Suppressor macrophage treated with lipopolysaccharide for 4 hours (primary cell): Measurements from ENCODE around the gene STIM2.

Experiments
- DNase-seq: peaks from one replicate; pipeline ENCODE4 v3.0.0-alpha.2; 2020

Gene STIM2

GRCh38 chr4:26907731-26908599 lies 47.3 kb downstream of the STIM2 start:
- no peak for DNase-seq

GRCh38 chr4:26909369-26909768 lies 48.7 kb downstream of the STIM2 start:
- no peak for DNase-seq

GRCh38 chr4:26911254-26911653 lies 50.6 kb downstream of the STIM2 start:
- no peak for DNase-seq

DNA sequence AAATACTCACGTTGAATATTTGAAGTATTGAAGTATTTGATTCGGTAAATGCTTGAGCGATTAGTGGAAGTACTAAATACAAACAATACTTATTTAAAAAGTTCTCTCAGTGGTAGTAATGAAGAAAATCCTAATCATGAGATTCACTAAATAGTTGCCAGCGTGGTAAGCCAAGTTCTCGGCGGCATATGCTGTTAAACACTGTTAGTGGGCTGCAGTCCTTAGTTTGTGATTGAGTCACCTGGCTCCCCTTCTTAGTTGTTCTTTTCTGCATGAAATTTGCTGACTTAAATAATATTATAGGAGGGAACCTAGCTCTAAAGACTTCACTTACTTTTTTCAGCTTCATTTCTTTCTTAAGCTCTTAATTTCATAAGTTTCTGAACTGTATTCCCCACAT lies 51.4 kb downstream of the STIM2 start:
- DNase-seq = no peak

DNA sequence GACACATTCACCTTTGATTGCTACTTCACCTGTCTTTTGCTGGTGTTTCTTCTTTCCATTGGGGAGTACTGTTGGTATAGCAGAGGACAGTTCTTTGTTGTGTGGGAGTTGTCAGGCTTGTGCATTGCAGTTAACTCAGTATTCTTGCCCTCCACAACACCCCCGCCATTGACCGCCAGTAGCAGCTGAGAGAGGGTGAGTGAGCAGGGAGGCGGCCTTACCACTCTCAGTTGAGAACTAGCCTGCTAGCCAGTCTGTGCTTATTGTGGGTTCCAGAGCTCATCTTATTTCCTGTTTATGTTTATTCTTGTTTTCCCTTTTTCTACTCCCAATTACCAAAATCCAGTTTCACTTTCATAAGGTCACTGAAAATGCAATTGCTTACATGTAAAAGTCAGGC lies 52.2 kb downstream of the STIM2 start:
- peak; percentile 16 for DNase-seq

GRCh38 chr4:26916195-26916594 lies 55.6 kb downstream of the STIM2 start:
- no peak for DNase-seq

DNA sequence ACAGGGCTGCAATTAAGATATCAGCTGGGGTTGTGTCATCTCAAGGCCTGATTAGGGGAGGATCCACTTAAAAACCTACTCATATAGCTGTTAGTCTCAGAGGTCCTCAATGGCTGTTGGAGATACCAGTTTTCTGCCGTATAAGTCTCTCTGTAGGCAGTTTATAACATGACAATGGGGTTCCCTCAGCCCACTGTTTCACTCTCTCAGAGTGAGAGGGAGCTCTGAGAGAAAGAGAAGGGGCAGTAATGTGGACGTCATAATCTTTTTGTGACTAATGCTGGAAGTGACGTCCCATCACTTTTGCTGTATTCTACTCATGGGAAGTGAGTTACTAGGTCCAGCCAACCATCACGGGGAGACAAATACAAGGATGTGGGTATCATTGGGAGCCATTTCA lies 70.3 kb downstream of the STIM2 start:
- DNase-seq = no peak

DNA sequence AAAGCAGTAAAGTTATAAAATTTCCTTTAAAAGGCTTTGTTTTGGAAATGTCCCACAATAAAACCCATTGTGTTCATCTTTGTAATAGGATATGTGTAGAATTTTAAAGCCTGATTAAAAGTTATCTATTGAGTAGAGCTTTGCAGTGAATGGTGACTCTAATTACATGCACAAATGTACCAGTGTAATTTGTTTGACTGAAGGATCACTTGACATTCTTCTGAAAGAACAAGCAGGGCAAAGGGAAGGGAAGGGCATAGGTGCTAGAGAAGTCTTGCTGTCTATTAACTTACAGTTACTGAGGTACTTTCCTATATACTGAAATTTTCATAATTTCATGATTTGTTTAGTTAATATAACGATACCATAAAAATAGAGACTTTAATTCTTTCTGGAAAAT lies 70.8 kb downstream of the STIM2 start:
- DNase-seq = no peak

GRCh38 chr4:26931966-26932365 lies 71.3 kb downstream of the STIM2 start:
- no peak for DNase-seq

- DNase-seq = no peak
Observed at GRCh38 chr4:26935397-26935796, 74.8 kb downstream of the STIM2 start.

GRCh38 chr4:26936284-26937065 lies 75.8 kb downstream of the STIM2 start:
- DNase-seq = no peak

- peak; percentile 26 for DNase-seq
Observed at GRCh38 chr4:26937139-26937538, 76.5 kb downstream of the STIM2 start.

GRCh38 chr4:26937567-26937966 lies 76.9 kb downstream of the STIM2 start:
- DNase-seq = no peak

DNA sequence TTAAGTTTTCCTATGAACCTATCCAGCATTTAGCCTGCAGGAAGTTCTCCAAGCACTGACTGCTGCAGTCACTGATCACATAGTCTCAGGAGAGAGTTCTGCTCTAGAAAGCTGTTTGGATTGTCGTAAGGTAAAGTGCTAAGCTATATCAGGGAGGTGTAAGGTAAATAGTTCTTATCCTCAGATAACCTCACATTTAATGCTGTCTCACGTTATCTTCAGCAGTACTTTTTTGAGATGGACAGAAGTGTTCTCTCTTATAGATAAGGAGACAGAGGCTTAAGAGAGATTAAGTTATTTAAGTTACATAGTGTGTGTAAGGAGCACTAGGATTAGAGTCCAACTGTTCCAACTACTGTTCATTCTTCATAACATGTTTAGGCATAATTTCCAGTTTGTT lies 77.9 kb downstream of the STIM2 start:
- no peak for DNase-seq

GRCh38 chr4:26941951-26942350 lies 81.3 kb downstream of the STIM2 start:
- DNase-seq = no peak

- no peak for DNase-seq
Observed at GRCh38 chr4:26942871-26943270, 82.2 kb downstream of the STIM2 start.

- no peak for DNase-seq
Observed at GRCh38 chr4:26943391-26943790, 82.8 kb downstream of the STIM2 start.

- no peak for DNase-seq
Observed at GRCh38 chr4:26945794-26946193, 85.2 kb downstream of the STIM2 start.

DNA sequence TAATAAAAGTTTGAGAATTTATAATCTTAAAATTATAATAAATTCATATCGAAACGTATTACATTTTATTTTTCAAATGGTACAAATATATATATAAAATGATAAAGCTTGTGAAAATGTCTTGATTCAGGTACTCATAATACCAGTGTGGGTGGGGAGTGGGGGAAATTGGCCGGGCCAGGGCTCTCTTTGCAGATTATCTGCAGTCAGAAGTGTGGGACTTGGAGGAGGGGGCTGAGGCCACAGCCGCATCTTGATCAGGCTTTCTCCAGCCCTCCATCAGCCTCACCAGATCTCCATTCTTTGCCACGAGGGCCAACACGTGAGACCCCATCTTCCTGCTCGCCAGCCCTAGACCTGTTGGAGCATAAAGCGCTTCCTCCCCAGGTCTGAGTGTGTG lies 86.7 kb downstream of the STIM2 start:
- DNase-seq = no peak

- DNase-seq = no peak
Observed at GRCh38 chr4:26950446-26950845, 89.8 kb downstream of the STIM2 start.

- DNase-seq = no peak
Observed at GRCh38 chr4:26952891-26953290, 92.2 kb downstream of the STIM2 start.

DNA sequence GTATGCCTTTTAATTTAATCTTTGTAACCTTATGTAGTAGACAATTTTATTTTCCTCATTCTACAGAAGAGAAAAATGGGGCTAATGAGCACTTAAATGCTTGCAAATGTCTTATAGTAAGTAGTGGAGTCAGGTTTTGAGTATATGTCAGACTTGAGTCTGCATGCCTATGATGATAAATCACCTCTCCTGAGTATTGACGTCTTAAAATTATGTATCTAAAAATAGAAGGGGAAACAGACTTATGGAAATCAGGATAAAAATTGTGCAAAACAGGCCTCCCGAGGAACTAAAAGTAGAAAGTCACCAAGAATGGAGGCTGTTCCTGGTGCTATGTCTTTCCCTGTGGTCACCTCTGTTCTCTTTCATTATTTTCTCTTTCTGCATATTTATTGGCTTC lies 92.7 kb downstream of the STIM2 start:
- no peak for DNase-seq

DNA sequence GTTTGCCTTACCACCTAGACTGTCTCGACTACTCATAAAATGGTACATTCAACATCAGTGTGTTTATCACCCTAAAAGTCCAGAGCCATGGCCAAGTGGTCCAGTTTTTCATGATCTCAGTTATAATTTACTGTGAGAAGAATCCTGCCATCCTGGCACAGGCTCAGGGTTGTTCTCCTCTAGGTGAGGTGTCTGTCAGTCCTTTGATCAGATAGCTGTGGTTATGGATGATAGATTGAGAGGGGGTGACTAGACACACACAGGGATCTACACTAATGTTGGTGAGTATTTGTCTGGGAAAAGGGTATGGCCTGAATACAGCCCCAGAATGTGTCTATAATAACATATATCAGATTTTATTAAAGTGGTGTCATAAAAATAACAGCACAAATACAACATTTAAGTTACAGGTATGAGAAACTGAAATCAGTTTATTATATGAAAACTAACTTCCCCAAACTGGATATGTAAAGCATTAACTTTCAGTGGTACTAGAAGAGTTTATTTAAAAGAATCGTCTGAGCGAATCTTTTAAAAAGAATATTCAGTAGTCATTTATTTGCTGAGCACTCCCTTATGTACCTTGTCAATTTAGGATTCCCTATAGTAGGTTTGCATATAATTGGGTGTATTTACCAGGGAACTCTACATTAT lies 93.3 kb downstream of the STIM2 start:
- no peak for DNase-seq

- DNase-seq = no peak
Observed at GRCh38 chr4:26955241-26955640, 94.6 kb downstream of the STIM2 start.
